Psoas muscle (tissue), 8 donors: ENCODE data around the gene POLE. TPM values are rescaled to one million over a fixed set of nuclear protein-coding genes. Genes with fewer than 3 reads are reported as not detected.

Source experiments
- ATAC-seq, 4 donors: fragments of 200-7000 bp; cut with Tn5 transposase; one replicate each; pipeline ENCODE4 v1.9.1; 2020; ENCODE audit warnings: moderate library complexity in 3 of 4, mild to moderate bottlenecking in 2 of 4
- DNase-seq, 2 donors: peaks; one replicate each; pipeline ENCODE4 v3.0.0-alpha.2; 2020
- H3K27ac ChIP-seq: fragments of 200-600 bp; one replicate; pipeline ENCODE4 v1.8.0; 2022
- H3K27me3 ChIP-seq, 3 donors: fragments of 200-600 bp in 1 of 3; one replicate each; pipeline versions ENCODE4 v1.6.1 to v1.8.0; 2013 to 2022; ENCODE audit warnings: low read length in 2 of 3, mild to moderate bottlenecking in 2 of 3, moderate library complexity in 1 of 3; ENCODE audit not compliant: insufficient read depth in 3 of 3
- H3K36me3 ChIP-seq, 2 donors: fragments of 200-600 bp in 1 of 2; one replicate each; pipeline versions ENCODE4 v1.6.1 to v1.8.0; 2013 to 2022; ENCODE audit warnings: low read depth in 1 of 2, mild to moderate bottlenecking in 1 of 2, moderate library complexity in 1 of 2; ENCODE audit not compliant: insufficient read depth in 1 of 2
- H3K4me1 ChIP-seq: fragments of 200-600 bp; one replicate; pipeline ENCODE4 v1.8.0; 2022
- H3K4me3 ChIP-seq: fragments of 200-600 bp; one replicate; pipeline ENCODE4 v1.8.0; 2022; ENCODE audit warnings: mild to moderate bottlenecking
- H3K9me3 ChIP-seq: fragments of 200-600 bp; one replicate; pipeline ENCODE4 v1.8.0; 2022
- CTCF ChIP-seq: fragments of 200-600 bp; IDR thresholded peaks from one replicate; pipeline ENCODE4 v1.8.0; 2022; ENCODE audit warnings: antibody characterized with exemption
- WGBS, 3 donors: extraction: QIAGEN DNeasy Blood & Tissue Kit; methylation state at CpG; one replicate each; pipeline versions ENCODE4 v1.1.6 to v1.1.7; 2013; 5-methylcytosine and 5-hydroxymethylcytosine counted together
- intact Hi-C, 2 donors: fragments of 100-400 bp; cut with DNase I; formaldehyde crosslinking; loops; one replicate each; pipeline versions ENCODE4 v1.11.0 to v1.14.2; 2022
- long read RNA-seq, 2 donors: library from polyadenylated mRNA; unstranded; transcript quantifications; one replicate each; pipeline ENCODE4 v2.0.0, GENCODE V29; 2021
- polyA plus RNA-seq, 3 donors: library from polyadenylated mRNA; stranded (reverse); fragments of 200-250 nt; gene quantifications; one replicate each; pipeline ENCODE4 v1.2.3, GENCODE V29; 2013
- total RNA-seq, 4 donors: library from RNA; stranded (reverse); fragmentation: NEBNext Ultra II Directional in 2 of 4; extraction: Animal tissue kit (Norgen Biotek cat#: 25700) in 2 of 4; gene quantifications; one replicate each; pipeline versions ENCODE4 v1.2.1 to v1.2.4, GENCODE V29; 2021 to 2023
- donor health status: healthy with polysubstance abuse.
- donor health status: DM: no; HTN: no; CAD: no; lungs with moderate emphysema.
- donor health status: Bipolar disorder and iron deficiency.
- donor health status: healthy.
- donor health status: DM: yes; HTN: yes; CAD: no.
- donor health status: DM: no; HTN: no; CAD: no.
- donor health status: DM: no; HTN: no; CAD: no.
- donor health status: DM: yes; HTN: yes; CAD: no.

The POLE gene
- total RNA-seq (10 to 100 TPM in 3 of 4 donors, 1 to 10 TPM in 1; 6.7 to 15.1 (median 11.7) TPM), polyA plus RNA-seq (1 to 10 TPM; 4.2 to 6.0 (median 5.4) TPM)
- long read RNA-seq, donor 1, partial matches to known transcripts = 4 of 5 reads
- long read RNA-seq, donor 1, other reads (novel, unspliced or antisense) = 0 of 5 reads
- long read RNA-seq, donor 2, partial matches to known transcripts = 4 of 7 reads
- long read RNA-seq, donor 2, other reads (novel, unspliced or antisense) = 3 of 7 reads

- DNase-seq (peak; percentile 98), ATAC-seq (peak; percentile 99 to 100 (median 100))
- Histone ChIP-seq H3K36me3 (peaks cover 0 to 12% of the 10 kb centered on the region in 2 donors), H3K27ac (peak within 1 kb of the TSS; percentile 65), H3K27me3 (no peaks in the 10 kb centered on the region), H3K4me3 (peak within 1 kb of the TSS; percentile 75), H3K4me1 (no peaks in the 10 kb centered on the region), H3K9me3 (no peaks in the 10 kb centered on the region)
- WGBS, 3 donors = 0 to 1% (median 0%) methylated on average over 86 to 134 of the region's 134 CpGs
- intact Hi-C loops = no loop called here
- peak; percentile 3 for TF ChIP-seq CTCF
Measured at GRCh38 chr12:132687211-132688164, at the start of gene POLE, which contains the start of gene PXMP2. Gene POLE, minus strand, starts transcription at chr12:132687342. Its CDS starts 27 bp downstream, at chr12:132687315. Gene PXMP2, plus strand, starts transcription at chr12:132687587. Its CDS starts 84 bp downstream, at chr12:132687671.

- DNase-seq = no peak
- TF ChIP-seq CTCF = no peak
- Histone ChIP-seq H3K4me1 (no peaks in the 10 kb centered on the region), H3K9me3 (no peaks in the 10 kb centered on the region), H3K4me3 (no peak overlapping the region), H3K36me3 (peaks cover 21 to 89% of the 10 kb centered on the region in 2 donors), H3K27ac (no peak overlapping the region), H3K27me3 (no peaks in the 10 kb centered on the region)
- intact Hi-C loops = no loop called here
- 93 to 94% (median 94%) methylated on average over 15 of the region's 15 CpGs for WGBS, 3 donors
- ATAC-seq = no peak
Measured at GRCh38 chr12:132736913-132737312, 49.8 kb upstream of the POLE start.

GRCh38 chr12:132736378-132736777 lies 49.2 kb upstream of the POLE start:
- Histone ChIP-seq H3K4me3 (no peak overlapping the region), H3K27ac (no peak overlapping the region), H3K27me3 (no peaks in the 10 kb centered on the region), H3K4me1 (no peaks in the 10 kb centered on the region), H3K36me3 (peaks cover 26 to 89% of the 10 kb centered on the region in 2 donors), H3K9me3 (no peaks in the 10 kb centered on the region)
- TF ChIP-seq CTCF = no peak
- DNase-seq (no peak), ATAC-seq (no peak)
- 92 to 94% (median 92%) methylated on average over 12 of the region's 12 CpGs for WGBS, 3 donors
- intact Hi-C loops = no loop called here

- H3K27ac ChIP-seq = no peak overlapping the region
- H3K36me3 ChIP-seq = peaks cover 28 to 89% of the 10 kb centered on the region in 2 donors
- no peaks in the 10 kb centered on the region for H3K9me3 ChIP-seq
- no peak for DNase-seq
- no peak for TF ChIP-seq CTCF
- no peaks in the 10 kb centered on the region for H3K4me1 ChIP-seq
- WGBS, 3 donors = 89 to 93% (median 91%) methylated on average over 16 to 20 of the region's 20 CpGs
- no peak overlapping the region for H3K4me3 ChIP-seq
- no peaks in the 10 kb centered on the region for H3K27me3 ChIP-seq
- ATAC-seq = no peak
- intact Hi-C loops = no loop called here
Measured at GRCh38 chr12:132735496-132735895, 48.4 kb upstream of the POLE start.
